HG03520 (cell line): ENCODE results near the gene PANK2.
A peak's percentile ranks its signal among the peaks of the same experiment; 100 is the strongest.
"Not testable (repeated sequence)": the region's sequence is repeated elsewhere in the genome, so short reads cannot be mapped to it uniquely, and the experiment has no call there.

Experiments used
- ATAC-seq: cut with Tn5 transposase; IDR thresholded peaks from one replicate; pipeline ENCODE4 v1.9.1; 2021; ENCODE audit warnings: mild to moderate bottlenecking, moderate library complexity; ENCODE audit not compliant: unreplicated experiment

Gene PANK2

DNA sequence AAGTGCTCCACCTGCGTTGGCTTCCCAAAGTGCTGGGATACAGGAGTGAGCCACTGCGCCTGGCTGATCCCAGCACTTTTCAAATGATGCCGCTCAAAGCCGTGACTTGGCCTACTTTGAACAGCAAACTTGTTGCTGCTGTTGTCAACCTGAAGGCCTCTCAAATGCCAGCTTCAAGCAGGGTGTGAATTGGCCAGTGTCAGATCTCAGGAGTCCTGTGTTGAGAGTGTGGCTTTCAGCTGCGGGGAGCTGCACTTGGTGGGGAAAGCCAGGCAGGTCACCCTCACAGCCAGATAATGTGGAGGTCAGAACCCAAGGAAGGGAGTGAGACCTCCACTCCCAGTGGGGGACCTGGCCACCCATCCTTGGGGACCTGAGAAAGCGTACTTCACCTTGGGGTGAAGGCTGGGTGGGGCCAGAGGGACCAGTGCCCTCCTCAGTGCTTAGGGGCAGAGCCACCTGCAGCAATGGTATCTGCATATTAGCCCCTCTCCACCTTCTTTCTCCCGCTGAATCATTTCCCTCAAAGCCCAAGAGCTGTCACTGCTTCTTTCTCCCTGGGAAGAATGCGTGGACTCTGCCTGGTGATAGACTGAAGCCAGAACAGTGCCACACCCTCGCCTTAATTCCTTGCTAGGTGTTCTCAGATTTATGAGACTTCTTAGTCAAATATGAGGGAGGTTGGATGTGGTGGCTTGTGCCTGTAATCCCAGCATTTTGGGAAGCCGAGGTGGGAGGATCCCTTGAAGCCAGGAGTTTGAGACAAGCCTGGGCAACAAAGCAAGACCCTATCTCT, 19.1 kb upstream of the PANK2 start:
- no peak for ATAC-seq

DNA sequence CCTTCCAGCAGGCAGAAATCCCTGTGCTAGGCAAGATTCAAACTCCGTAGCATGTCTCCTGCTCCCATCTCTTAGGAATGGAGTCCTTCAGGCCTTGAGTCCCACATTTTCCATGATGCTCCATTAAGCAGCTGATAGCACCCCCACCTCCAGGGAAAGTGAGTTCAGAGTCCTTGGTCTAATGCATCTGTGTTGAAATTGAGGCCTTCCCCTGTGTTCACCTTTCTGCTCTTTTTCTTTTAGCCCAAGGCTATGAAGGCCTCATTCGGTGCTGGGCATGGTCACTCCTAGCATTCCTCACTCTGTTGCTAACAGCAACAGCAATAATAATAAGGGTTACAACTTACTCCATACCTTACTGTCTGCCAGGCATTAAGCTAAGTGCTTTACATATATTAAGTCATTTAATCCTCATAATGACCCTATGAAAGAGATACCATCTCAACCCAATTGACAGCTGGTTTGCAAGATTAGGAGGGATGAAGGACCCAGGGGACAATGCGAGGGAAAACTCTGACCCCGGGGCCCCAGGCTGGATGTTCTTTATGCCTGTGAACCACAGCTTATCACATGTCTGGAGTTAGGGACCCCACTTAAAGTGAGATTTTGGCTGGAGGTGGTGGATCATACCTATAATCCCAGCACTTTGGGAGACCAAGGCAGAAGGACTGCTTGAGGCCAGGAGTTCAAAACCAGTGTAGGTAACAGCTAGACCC, 17.5 kb upstream of the PANK2 start:
- ATAC-seq, result no peak

DNA sequence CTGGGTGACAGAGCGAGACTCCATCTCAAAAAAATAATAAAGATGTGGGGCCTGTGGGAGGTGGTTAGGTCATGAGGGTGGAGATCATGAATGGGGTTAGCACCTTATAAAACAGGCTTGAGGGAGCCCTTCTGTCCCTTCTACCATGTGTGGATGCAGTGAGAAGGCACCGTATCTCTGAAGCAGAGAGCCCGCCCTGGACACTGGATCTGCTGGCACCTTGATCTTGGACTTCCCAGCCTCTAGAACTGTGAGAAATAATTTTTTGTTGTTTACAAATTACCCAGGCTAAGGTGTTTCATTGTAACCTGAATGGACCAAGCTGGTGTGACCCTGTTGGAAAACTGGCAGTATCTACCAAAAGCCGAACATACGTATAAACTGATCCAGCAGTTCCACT, 15.7 kb upstream of the PANK2 start:
- no peak for ATAC-seq

DNA sequence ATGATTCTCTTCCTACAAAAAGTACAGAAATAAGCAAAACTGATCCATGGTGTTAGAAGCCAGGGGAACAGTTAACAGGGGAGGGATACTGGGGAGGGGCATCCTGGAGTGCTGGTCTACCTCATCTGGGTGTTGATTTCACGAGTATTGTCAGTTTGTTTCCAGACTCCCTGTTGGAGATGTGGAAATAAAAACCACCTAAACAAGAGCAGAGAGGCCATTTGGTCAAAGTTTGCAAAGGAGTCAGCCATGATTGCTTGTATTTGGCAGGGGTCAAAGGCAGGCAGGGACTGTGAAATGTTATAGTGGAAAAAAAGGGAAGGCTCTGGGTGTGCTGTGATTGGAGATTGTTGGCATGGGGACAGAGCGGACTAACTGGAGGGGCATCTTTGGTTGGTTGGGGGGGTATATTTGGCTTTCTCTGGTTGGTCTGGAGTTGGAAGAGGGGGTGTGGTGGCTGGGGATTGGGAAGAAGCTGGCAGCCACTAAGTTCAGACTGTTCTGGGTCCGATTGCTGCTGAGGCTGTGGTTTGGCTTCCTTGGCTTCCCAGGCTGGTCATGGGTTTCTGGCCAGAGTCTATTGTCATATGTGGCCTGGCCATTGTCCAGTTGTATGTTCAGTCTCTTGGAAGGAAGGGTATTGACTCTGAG, 14.9 kb upstream of the PANK2 start:
- no peak for ATAC-seq

DNA sequence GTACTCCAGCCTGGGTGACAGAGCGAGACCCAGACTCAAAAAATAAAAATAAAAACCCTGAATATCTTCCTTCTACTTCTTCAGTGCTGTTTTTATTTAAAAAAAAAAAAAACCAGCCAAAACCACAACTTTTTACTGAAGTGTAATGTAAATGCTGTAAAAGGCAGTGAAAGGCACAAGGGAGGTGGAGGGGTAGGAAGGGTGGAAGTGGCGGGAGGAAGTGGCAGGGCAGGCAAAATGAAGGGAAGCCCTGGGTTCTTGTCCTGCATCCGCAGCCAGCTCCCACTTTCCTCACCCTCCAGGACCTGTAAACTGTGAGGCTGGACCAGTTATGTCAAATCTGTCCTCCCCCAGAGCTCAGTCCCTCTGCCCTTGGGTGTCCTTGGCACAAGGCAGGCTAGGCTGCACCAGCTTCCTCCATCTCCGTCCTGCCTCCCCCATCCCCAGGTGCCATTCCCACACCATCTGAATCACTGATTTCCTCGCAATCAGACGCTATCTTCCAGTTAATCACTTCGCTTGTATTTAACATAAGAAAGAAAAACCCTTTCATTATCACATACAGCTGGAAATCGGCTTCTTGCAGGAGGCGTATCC, 13.7 kb upstream of the PANK2 start:
- ATAC-seq, result no peak

DNA sequence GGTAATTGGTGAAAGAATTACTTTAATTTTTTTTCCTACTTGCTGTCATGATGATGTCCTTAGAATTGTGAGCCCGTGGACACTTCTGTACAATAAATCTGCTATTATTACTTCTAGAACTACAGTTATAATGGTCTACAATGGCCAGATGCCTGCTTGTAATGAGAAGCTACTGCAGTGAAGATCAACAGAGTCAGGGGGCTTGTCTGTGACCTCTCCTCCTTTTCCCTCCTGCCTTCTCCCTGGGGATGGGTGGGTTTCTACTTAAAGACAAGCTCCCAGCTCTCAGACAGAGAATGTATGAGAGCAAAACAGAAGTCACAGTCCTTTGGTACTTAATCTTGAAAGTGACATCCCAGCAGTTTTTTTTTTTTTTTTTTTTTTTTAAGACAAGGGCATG, 13.2 kb upstream of the PANK2 start:
- ATAC-seq, result no peak

DNA sequence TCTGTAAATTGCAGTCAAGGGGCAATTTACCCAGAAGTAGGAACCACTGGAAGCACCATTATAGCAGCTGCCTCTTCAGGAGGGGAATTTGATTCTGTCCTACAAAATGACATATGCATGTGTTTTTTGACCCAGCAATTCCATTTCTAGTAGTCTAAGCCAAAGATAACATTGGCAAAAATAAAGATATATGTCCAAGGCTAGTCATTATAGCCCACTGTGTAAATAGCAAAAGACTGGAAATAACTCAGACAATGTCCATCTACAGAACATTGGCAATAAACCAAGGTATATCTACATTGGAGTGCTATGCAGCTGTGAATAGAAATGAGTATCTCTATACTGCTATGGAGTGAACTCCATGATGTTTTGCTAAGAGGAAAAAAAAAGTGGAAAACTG, 12.5 kb upstream of the PANK2 start:
- ATAC-seq, result no peak

DNA sequence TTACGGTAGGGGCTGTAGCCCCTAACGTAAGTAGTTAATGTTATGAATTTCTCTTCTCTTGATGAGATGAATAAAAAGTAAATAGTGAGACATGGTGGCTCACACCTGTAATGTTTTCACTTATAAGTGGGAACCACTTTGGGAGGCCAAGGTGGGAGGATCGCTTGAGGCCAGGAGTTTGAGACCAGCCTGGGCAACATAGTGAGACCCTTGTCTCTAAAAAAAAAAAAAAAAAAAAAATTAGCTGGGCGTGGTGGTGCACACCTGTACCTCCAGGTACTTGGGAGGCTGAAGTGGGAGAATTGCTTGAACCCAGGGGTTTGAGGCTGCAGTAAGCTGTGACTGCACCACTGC, 10.3 kb upstream of the PANK2 start:
- not testable (repeated sequence) for ATAC-seq

DNA sequence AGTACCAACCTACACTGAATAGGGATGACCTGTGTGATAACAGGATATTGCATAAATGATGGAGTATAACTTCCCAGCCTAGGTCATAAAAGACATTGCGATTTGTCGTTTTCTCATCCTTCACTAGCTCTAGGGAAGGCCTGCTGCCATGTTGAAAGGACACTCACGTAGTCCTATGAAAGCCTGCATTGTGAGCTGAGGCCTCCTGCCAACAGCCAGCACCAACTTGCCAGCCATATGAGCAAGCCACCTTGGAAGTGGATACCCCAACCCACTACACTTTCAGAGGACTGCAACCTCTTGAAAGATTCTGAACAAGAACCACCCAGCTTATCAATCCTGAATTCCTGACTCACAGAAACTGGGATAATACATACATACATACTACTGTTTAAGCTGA, 3.5 kb upstream of the PANK2 start:
- no peak for ATAC-seq

DNA sequence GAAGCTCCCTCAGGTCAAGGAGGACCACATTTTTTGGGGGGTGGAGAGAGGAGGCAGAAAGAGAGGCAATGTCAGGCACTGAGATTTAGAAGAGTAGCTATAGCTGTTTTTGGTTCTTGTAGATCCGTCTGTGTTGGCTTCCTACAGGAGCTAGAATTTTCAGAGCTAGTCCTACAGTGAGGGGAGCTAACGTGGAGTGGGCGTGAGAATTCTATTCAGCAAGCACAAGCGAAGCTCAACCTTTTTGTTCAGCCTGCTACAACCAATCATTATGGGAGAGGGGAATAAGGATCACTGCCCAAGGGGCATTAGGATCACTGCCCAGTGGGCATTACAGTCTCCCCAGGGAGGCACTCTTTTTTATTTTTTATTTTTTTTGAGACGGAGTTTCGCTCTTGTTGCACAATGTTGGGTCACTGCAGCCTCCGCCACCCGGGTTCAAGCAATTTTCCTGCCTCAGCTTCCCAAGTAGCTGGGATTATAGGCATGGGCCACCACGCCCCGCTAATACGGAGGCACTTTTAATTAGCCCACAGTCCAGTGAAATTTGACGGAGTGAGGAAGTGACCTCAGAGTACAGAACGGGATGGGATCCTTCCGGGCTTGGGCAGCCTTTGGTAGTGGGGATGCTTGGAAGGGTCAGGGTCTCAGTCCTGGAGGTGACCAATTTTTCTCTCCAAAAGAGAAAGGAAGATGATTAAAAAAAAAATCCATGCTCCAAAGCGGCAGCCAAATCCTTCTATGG, 1.1 kb upstream of the PANK2 start:
- ATAC-seq, result no peak

DNA sequence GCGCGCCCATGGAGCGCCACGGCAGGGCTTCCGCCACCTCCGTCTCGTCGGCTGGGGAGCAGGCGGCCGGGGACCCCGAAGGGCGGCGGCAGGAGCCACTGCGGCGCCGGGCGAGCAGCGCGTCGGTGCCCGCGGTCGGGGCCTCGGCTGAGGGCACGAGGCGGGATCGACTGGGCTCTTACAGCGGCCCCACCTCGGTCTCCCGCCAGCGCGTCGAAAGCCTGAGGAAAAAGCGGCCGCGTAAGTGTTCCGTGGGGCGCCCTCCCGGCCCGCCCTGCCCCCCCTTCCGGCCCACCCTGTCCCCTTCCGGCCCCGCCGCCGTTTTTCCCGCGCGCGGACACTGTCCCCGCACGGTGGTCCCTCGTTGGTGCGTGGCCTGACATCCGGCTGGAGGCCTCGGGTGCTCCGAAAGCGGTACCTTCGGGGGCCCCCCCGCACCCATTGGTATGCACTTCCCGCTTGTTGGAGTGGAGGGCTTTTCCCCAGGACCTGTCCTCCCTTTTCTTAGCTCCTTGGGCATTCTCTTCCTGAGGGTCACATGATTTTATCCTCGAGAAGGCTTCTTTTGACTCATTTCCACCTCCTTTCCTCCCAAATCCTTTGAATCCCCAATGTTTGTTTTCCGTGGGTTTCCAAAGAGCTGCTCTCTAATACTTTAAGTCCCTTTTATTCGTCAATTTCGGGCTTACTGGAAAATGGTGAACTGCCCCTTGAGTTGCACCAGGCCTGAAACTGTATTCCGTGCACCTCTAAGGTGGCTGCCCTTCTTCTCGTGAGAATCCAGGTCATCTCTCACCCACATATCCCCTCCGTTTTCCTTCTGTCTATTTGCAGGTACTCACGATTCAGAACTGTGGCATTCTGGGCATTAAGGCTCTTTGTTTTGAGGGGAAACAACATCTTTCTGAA, 556 bp downstream of the PANK2 start:
- ATAC-seq, result peak; percentile 23

DNA sequence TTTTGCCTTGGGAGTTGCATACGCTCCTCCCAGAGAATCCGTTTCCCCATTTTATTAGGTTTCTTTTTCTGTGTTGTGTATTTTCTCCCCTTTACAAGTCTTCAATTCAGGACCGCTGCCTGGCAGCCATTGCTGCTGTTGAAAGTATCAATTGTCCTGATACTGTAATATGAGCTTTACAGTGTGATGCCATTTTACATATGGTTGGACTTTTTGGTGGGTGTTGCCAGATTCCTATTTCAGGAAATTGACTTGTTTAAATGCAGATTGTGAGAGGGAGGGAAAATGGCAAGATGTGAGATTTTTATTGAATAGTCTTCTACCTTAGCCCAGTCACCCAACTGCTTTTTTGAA, 1.2 kb downstream of the PANK2 start:
- no peak for ATAC-seq

DNA sequence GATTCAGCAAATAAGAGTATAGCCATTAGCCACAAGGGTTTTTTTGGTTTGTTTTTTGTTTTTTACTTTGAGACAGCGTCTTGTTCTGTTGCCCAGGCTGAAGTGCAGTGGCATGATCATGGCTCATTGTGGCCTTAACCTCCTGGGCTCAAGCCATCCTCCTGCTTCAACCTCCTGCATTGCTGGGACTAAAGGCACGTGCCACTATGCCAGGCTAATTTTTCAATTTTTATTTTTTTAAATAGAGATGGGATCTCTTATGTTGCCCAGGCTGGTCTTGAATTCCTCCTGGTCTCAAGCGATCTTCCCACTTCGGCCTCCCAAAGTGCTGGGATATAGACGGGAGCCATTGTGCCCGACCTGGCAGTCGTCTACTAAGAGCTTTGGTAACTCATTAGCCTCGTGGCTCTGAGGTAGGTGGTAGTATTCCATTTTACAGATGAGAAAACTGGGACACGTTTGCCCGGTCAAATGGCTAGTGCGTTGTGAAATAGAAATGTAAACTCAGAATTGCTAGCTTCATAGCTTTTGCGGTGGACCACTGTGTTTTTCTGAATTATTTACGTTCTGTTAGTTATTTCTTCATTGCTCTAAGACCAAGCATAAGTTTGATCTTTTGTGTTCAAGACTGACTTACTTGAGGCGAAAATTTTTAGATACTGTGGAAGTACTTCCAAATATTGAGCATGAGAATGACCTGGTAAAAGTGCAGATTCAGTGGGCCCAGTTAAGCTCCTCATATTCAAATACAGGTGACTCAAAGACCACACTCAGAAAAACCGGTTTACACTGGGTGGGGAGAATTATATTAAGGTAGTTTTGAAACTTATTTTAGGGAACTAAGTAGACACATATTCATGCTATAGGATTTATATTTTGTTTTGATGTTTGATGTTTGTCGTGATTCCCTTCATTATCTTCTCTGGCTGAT, 2.1 kb downstream of the PANK2 start:
- no peak for ATAC-seq

DNA sequence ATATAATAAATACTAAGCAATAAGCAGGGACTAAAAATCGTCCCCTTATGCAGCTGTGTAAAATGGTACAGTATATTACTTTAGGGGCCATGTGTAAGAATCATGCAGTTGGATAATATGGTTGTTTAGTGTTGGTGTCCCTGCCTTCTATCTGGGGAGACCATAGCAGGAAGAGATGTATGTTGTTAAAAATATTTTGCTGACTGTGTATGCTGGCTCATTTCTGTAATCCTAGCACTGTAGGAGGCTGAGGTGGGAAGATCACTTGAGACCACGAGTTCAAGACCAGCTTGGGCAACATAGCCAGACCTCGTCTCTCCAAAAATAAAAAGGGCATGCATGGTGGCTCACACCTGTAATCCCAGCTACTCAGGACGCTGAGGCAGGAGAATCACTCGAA, 5.6 kb downstream of the PANK2 start:
- no peak for ATAC-seq

DNA sequence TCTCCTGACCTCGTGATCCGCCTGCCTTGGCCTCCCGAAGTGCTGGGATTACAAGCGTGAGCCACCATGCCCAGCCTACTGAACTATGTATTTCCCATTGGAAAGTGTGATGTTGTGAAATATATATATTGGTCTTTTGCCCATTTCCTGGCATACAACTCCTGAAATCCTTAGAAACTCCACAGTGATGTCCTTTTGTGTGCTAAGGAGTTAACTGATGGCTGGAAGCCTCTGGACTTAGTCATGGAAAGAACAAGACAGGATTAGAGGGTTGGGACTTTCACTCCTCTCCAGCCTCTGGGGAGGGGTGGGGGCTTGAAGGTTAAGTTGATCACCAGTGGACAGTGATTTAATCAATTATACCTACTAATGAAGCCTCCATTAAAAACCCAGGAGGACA, 7.1 kb downstream of the PANK2 start:
- ATAC-seq, result no peak

DNA sequence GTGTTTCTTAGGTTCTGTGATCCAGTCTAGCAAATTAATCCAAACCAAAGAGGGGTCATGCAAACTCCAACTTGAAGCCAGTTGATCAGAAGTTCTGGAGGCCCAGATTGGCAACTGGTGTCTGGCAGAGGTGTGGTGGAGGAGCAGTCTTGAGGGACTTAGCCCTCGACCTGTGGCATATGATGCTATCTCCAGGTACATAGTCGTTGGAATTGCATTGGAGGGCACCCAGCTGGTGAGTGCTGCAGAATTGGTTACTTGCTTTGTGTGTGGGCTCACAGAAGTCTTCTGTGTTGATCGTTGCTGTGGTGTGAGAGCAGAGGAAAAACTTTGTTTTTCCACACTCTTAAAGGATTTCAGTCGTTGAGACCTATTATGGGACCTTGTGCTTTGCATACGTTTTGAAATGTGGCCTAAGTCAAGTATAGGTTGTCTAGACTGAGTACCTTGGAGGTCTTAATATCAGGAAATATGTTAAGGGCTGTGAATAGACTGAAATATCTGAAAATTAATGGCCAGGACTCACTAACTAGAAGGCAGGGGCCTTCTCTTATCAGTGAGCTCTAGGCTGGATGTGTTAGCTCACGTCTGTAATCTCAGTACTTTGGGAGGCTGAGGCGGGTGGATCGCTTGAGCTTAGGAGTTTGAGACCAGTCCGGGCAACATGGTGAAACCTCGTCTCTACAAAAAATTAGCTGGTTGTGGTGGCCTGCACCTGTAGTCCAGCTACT, 7.8 kb downstream of the PANK2 start:
- no peak for ATAC-seq

DNA sequence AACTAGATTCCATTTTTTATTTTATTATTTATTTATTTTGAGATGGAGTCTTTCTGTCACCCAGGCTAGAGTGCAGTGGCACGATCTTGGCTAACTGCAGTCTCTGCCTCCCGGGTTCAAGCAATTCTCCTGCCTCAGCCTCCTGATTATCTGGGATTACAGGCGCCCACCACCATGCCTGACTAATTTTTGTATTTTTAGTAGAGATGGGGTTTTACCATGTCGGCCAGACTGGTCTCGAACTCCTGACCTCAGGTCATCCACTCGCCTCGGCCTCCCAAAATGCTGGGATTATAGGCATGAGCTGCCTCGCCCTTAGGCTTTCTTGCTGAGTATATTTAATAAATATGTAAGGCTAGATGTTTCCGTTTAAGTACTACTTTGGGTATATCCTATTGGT, 9.0 kb downstream of the PANK2 start:
- ATAC-seq, result not testable (repeated sequence)

DNA sequence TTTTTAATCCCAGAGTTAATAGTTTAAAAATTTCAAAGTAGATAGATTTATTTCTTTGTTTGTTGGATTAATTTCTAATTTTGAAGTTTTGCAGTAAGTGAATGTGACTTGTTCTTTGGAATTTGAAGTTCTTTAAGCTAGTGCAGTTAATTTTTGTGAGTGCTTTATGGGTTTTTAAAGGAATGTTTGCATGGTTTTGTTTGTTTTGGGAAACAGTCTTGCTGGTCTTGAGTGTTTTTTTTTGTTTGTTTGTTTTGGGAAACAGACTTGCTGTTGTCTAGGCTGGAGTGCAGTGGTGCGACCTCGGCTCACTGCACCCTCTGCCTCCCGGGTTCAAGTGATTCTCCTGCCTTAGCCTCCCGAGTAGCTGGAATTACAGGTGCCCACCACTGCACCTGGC, 9.5 kb downstream of the PANK2 start:
- ATAC-seq, result no peak
